GM10266 (cell line): ENCODE measurements around the gene TMPRSS11A.

Experiments used
- DNase-seq: peaks from one replicate; pipeline ENCODE4 v3.0.0; 2012; ENCODE audit errors: extremely low spot score
- TF ChIP-seq, protein P1 (sequence below): IDR thresholded peaks from 2 replicates; pipeline ENCODE4 v1.5.1; 2012; ENCODE audit warnings: mild to moderate bottlenecking, low read depth; ENCODE audit not compliant: control insufficient read depth, insufficient read depth; ENCODE audit errors: missing control alignments

TMPRSS11A gene, protein sequence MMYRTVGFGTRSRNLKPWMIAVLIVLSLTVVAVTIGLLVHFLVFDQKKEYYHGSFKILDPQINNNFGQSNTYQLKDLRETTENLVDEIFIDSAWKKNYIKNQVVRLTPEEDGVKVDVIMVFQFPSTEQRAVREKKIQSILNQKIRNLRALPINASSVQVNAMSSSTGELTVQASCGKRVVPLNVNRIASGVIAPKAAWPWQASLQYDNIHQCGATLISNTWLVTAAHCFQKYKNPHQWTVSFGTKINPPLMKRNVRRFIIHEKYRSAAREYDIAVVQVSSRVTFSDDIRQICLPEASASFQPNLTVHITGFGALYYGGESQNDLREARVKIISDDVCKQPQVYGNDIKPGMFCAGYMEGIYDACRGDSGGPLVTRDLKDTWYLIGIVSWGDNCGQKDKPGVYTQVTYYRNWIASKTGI

DNA sequence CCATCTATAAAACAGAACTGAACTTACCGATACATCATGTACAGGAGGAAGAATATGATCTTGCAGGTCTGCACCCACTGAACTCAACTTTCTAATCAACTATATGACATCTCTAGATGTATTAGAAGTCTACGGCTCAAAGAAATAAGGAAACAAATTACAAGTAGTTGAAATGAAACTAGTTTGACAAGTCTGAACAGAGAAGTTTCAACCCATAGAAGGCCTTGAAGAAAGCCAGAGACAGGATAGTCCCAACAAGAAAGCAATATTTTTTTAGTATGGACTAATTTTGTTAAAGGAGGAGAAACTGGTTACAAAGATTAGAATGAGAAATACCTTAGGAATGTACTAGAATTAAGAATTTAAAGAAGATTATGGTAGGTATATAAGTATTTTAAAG lies at the start of gene TMPRSS11A:
Gene TMPRSS11A, minus strand, starts transcription at position 138 of the 400 bp plus-strand sequence. Its CDS starts 100 bp downstream, at position 38.
- TF ChIP-seq, protein P1, sequence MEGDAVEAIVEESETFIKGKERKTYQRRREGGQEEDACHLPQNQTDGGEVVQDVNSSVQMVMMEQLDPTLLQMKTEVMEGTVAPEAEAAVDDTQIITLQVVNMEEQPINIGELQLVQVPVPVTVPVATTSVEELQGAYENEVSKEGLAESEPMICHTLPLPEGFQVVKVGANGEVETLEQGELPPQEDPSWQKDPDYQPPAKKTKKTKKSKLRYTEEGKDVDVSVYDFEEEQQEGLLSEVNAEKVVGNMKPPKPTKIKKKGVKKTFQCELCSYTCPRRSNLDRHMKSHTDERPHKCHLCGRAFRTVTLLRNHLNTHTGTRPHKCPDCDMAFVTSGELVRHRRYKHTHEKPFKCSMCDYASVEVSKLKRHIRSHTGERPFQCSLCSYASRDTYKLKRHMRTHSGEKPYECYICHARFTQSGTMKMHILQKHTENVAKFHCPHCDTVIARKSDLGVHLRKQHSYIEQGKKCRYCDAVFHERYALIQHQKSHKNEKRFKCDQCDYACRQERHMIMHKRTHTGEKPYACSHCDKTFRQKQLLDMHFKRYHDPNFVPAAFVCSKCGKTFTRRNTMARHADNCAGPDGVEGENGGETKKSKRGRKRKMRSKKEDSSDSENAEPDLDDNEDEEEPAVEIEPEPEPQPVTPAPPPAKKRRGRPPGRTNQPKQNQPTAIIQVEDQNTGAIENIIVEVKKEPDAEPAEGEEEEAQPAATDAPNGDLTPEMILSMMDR: no peak
- no peak for DNase-seq

DNA sequence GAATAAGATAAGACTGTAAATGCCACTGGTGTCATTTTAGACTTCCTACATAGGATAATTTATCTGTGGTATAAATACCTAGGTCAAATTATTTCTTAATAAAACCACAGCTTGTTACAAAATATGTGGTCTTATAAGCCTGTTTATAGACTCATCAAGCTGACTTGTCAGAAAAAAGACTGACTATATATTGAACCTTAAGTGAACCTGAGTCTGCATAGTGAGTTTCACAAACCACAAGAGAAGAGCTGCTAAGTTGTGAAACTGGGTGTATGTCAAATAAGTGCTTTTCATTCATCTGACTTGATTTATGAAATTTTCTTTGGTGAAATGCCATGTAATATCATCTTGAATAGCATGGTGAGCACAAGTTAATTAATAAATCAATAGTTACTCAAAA lies 48.4 kb upstream of the TMPRSS11A start:
- DNase-seq: no peak
- TF ChIP-seq, protein P1: no peak

DNA sequence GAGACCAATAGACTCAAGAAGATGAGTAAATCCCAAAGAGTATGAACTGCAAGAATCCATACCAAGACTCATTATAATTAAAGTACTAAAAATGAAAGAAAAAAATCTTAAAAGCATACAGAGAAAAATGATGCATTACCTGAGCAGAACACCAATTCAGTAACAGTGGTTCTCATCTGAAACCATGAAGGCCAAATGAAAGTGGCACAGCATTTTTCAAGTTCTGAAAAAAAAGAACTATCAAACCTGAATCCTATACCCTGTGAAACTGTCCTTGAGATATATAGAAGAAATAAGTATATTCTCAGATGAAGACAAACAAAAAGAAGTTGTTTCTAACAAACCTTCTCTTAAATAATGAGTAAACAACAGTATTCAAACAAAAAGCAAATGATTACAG lies 39.6 kb upstream of the TMPRSS11A start:
- no peak for DNase-seq
- TF ChIP-seq, protein P1: no peak

DNA sequence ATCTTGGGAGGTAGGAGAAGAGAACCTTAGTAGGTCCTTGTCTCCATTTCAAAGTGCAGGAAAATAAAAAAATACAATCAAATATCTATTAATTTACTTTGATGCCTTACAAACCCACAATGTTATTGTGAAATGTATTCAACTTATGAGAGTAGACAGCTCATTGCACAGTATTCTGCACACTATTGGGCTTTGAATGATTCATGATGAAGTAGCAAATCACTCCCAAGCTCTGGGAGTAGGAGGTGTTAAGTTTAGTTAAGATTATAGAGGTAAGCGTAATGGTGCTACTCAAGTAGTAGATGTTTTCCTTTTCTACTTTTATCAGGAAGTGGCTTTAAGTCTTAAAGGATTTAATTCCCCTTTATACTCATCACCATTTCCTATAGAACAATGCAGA lies 32.8 kb upstream of the TMPRSS11A start:
- TF ChIP-seq, protein P1: no peak
- DNase-seq: no peak

DNA sequence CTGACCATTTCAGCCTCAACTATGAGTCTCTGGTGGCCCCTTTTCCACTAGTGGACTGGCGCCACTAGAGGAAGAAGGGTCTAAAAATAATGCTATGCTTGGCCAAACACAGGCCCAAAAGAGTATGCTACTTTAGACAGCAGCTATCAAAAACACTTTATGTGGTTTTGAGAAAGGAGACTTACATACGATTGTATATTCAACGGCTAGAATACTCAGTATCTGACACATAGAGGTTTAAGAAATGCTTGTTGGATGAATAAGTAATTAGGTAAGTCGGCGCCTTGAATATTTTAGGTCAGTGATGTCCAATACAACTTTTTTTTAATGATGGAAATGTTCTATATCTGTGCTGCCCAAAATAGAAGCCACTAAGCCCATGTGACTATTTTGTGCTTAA lies 25.7 kb upstream of the TMPRSS11A start:
- DNase-seq: no peak
- TF ChIP-seq, protein P1: no peak

DNA sequence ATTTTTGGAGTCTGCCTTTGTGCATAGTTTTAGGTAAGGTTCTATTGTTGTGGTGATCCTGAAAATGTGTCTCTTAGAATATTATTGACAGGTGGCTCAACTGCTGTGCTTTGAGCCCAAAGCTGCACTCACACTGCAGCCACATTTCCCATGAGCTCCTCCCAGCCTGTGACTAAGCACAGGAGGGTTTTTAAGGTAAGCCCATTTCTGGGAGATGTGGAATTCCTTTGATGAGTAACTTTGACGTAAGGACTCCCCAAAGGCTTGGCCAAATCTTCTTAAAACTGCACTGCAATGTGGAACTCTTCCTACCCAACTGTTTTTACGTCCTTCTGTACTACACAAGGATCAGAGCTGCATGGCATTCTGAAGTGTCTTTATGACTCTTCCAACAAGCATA lies 20.0 kb upstream of the TMPRSS11A start:
- no peak for DNase-seq
- TF ChIP-seq, protein P1: no peak

DNA sequence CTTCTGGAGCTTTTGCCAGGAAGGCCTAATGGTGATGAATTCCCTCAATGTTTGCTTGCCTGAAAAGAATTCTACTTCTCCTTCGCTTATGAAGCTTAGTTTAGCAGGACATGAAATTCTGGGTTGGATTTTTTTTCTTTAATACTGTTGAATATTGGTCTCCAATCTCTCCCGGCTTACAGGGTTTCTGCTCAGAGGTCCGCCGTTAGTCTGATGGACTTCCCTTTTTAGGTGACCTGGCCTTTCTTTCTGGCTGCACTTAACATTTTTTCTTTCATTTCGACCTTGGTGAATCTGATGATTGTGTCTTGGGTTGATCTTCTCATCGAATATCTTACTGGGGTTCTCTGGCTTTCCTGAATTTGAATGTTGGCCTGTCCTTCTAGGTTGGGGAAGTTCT lies 17.2 kb upstream of the TMPRSS11A start:
- TF ChIP-seq, protein P1: no peak
- no peak for DNase-seq
